ENCODE data around the gene CFAP126.
"Not testable (repeated sequence)": the region's sequence is repeated elsewhere in the genome, so short reads cannot be mapped to it uniquely, and the experiment has no call there.

Gene CFAP126

DNA sequence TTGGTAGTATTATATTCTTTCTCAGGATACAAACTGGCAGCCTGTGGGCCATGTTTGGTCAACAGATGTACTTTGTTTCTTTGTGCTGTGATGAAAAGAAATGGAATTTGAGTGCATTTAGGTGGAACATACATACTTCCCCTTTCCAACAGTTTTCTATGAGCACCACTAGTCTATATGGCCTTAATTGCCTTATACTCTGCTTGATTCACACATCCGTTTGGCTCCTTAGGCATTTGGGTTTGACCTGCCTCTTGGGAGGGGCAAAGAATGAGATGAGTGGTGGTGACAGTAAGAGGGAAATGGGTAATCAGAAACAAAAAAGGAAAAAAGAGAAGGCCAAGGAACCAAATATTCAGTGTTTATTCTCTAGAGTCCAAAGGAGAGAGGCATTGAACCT, 17.0 kb downstream of the CFAP126 start:
- TF ChIP-seq, protein P1, sequence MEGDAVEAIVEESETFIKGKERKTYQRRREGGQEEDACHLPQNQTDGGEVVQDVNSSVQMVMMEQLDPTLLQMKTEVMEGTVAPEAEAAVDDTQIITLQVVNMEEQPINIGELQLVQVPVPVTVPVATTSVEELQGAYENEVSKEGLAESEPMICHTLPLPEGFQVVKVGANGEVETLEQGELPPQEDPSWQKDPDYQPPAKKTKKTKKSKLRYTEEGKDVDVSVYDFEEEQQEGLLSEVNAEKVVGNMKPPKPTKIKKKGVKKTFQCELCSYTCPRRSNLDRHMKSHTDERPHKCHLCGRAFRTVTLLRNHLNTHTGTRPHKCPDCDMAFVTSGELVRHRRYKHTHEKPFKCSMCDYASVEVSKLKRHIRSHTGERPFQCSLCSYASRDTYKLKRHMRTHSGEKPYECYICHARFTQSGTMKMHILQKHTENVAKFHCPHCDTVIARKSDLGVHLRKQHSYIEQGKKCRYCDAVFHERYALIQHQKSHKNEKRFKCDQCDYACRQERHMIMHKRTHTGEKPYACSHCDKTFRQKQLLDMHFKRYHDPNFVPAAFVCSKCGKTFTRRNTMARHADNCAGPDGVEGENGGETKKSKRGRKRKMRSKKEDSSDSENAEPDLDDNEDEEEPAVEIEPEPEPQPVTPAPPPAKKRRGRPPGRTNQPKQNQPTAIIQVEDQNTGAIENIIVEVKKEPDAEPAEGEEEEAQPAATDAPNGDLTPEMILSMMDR (IDR thresholded peaks at IDR 0.05; ENCODE audit: low read depth, low read length, missing control alignments), result no peak
- DNase-seq (ENCODE audit: low read depth), result no peak
- no peak overlapping the region for H3K4me3 ChIP-seq (ENCODE audit: low read depth, low read length)

DNA sequence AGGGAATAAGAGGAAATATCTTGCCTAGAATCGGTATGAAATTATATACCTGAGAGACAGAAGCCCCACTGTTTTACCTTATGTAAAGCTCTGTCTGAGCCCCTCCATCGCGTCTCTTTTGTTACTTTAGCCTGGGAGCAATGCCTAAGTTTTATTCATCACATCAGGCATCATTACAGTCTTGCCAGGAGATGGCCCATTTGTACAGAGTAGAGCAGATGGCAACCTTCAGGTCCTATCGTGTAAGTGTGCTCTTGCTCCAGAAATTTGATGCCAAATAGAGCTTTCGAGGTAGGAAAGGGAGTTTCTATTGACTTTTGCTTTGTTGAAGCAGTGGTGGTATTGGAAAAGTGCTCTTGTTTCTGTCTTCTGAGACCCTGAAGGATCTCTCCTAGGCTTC, 24.9 kb downstream of the CFAP126 start:
- H3K4me3 ChIP-seq (ENCODE audit: low read depth, low read length), result no peak overlapping the region
- no peak for DNase-seq (ENCODE audit: low read depth)
- TF ChIP-seq, protein P1 (IDR thresholded peaks at IDR 0.05; ENCODE audit: low read depth, low read length, missing control alignments), result no peak

DNA sequence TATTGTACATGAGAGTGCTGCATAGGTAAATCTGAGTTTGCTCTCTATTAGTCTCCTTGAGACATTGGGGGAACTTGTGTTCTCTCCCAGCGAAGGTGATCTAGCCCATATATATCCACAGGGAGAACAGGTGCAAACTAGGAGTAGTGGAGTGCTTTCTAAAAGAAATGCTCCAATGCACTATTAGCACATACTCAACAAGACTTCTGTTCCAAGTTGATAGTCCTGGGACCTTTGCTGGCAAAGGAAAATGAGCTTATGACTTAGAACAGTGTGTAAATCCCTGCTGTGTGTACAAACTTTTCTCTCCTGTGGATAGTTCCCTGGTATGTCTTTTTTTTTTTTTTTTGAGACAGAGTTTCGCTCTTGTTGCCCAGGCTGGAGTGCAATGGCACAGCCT, 25.5 kb downstream of the CFAP126 start:
- no peak for DNase-seq (ENCODE audit: low read depth)
- TF ChIP-seq, protein P1 (IDR thresholded peaks at IDR 0.05; ENCODE audit: low read depth, low read length, missing control alignments), result no peak
- H3K4me3 ChIP-seq (ENCODE audit: low read depth, low read length), result no peak overlapping the region

DNA sequence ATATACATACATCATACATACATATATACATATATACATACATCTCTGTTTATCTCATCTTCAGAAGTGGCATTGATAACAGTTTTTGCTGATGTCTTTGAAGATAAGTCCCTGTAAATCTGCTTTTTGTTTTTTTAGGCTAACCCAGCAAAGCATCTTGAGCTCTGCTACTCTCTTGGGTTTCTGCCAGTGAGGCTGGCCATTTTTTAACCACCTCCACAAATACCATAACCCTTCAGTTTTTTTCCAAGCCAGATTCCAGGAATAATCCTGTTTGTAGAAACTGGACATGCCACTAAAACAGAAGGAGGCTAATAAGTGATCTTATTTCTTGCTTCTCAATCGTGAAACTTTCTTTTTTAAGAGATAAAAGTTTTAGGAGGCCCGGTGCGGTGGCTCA, 31.9 kb downstream of the CFAP126 start:
- DNase-seq (ENCODE audit: low read depth), result no peak
- TF ChIP-seq, protein P1 (IDR thresholded peaks at IDR 0.05; ENCODE audit: low read depth, low read length, missing control alignments), result no peak
- no peak overlapping the region for H3K4me3 ChIP-seq (ENCODE audit: low read depth, low read length)

DNA sequence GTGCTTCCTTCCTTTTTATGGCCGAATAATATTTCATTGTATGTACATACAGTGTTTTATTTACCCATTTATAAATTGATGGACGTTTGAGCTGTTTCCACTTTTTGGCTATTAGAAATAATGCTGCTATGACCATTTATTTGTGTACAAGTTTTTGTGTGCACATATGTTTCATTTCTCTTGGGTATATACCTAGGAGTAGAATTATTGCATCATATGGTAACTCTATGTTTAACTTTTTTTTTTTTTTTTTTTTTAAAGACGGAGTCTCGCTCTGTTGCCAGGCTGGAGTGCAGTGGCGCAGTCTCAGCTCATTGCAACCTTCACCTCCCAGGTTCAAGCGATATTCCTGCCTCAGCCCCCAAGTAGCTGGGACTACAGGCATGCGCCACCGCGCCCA, 34.5 kb downstream of the CFAP126 start:
- TF ChIP-seq, protein P1 (IDR thresholded peaks at IDR 0.05; ENCODE audit: low read depth, low read length, missing control alignments), result no peak
- H3K4me3 ChIP-seq (ENCODE audit: low read depth, low read length), result no peak overlapping the region
- no peak for DNase-seq (ENCODE audit: low read depth)

DNA sequence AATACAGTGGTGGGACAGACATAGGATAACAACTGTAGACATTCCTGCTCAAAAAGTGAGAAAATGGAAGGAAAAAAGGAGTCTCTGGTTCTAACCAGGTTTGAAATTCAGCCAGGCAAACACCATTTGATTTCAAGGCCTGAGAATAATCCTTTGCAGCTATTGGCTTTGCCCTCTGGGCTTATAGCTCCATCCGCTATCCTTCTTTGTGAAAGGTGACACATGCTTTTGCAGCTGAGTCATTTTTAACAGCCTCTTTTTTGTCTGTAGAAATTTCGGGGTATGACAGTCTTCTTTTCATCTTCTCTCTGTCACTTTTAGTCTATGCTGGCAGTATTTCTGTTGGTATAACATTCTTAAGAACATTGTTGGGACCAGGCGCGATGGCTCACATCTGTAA, 37.3 kb downstream of the CFAP126 start:
- TF ChIP-seq, protein P1 (IDR thresholded peaks at IDR 0.05; ENCODE audit: low read depth, low read length, missing control alignments), result no peak

DNA sequence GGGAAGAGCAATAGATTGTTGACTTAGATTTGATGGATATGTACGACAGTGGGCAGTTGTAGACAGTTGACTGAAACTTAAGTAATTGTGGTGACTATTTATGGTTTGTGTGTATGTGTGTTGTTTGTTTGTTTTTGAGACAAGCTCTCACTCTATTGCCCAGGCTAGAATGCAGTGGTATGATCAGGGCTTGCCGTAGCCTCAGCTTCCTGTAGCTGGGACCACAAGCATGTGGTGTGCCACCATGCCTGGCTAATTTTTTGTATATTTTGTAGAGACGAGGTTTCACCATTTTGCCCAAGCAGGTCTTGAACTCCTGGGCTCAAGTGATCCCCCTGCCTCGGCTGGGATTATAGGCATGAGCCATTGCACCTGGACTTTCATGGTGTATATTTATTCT, 43.7 kb downstream of the CFAP126 start:
- H3K4me3 ChIP-seq (ENCODE audit: low read depth, low read length), result no peak overlapping the region

More for the DNA sequence above, 37.3 kb downstream of the CFAP126 start:
- no peak overlapping the region for H3K4me3 ChIP-seq (ENCODE audit: low read depth, low read length)
- no peak for DNase-seq (ENCODE audit: low read depth)

DNA sequence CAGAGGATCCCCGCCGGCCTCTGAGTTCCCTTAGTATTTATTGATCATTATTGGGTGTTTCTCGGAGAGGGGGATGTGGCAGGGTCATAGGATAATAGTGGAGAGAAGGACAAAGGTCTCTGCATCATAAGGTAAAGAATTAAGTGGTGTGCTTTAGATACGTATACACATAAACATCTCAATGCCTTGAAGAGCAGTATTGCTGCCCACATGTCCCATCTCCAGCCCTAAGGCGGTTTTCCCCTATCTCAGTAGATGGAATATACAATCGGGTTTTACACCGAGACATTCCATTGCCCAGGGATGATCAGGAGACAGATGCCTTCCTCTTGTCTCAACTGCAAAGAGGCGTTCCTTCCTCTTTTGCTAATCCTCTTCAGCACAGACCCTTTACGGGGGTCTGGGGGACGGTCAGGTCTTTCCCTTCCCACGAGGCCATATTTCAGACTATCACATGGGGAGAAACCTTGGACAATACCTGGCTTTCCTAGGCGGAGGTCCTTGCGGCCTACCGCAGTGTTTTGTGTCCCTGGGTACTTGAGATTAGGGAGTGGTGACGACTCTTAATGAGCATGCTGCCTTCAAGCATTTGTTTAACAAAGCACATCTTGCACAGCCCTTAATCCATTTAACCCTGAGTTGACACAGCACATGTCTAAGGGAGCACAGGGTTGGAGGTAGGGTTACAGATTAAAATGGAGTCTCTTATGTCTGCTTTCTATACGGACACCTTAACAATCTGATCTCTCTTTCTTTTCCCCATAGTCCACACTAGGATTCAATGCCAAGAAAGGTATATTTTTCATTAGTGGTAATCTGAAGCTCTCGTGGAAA, 51.6 kb downstream of the CFAP126 start:
- DNase-seq (ENCODE audit: low read depth); H3K4me3 ChIP-seq (ENCODE audit: low read depth, low read length): not testable (repeated sequence)

More for the DNA sequence above, 43.7 kb downstream of the CFAP126 start:
- DNase-seq (ENCODE audit: low read depth), result no peak
- TF ChIP-seq, protein P1 (IDR thresholded peaks at IDR 0.05; ENCODE audit: low read depth, low read length, missing control alignments), result no peak

All from GM12864 (cell line).